Trophoblast cell (in vitro differentiated cells and primary cell): ENCODE results near the gene LSM8.

ENCODE experiments used
- DNase-seq, 2 donors: peaks; one replicate each; pipeline ENCODE4 v3.0.0-alpha.2; 2016
- H2AFZ ChIP-seq: 2 replicates; pipeline ENCODE4 v1.6.1; 2013; ENCODE audit warnings: low read length, moderate library complexity, mild to moderate bottlenecking; ENCODE audit not compliant: insufficient read depth, poor library complexity
- H2AK5ac ChIP-seq: 2 replicates; pipeline ENCODE4 v1.6.1; 2013; ENCODE audit warnings: mild to moderate bottlenecking, low read length
- H2BK120ac ChIP-seq: 2 replicates; pipeline ENCODE4 v1.6.1; 2013; ENCODE audit warnings: low read length, mild to moderate bottlenecking, moderate library complexity; ENCODE audit not compliant: insufficient read depth, poor library complexity
- H2BK12ac ChIP-seq: 2 replicates; pipeline ENCODE4 v1.6.1; 2013; ENCODE audit warnings: mild to moderate bottlenecking, low read length, moderate library complexity
- H2BK5ac ChIP-seq: 2 replicates; pipeline ENCODE4 v1.6.1; 2013; ENCODE audit warnings: low read length, low read depth, moderate library complexity, mild to moderate bottlenecking; ENCODE audit not compliant: poor library complexity
- H3K14ac ChIP-seq: 2 replicates; pipeline ENCODE4 v1.6.1; 2013; ENCODE audit warnings: mild to moderate bottlenecking, low read length
- H3K18ac ChIP-seq: 2 replicates; pipeline ENCODE4 v1.6.1; 2013; ENCODE audit warnings: mild to moderate bottlenecking, low read length
- H3K23ac ChIP-seq: 2 replicates; pipeline ENCODE4 v1.6.1; 2013; ENCODE audit warnings: low read length
- H3K27ac ChIP-seq: 2 replicates; pipeline ENCODE4 v1.5.1; 2013; ENCODE audit warnings: low read depth, mild to moderate bottlenecking, inconsistent platforms, low read length, moderate library complexity
- H3K27me3 ChIP-seq: 2 replicates; pipeline ENCODE4 v1.6.1; 2013; ENCODE audit warnings: inconsistent platforms, mild to moderate bottlenecking, low read length, moderate library complexity; ENCODE audit not compliant: insufficient read depth
- H3K36me3 ChIP-seq, 2 experiments: 1 replicate in 1 of 2; 2 replicates in 1 of 2; pipeline ENCODE4 v1.6.1; 2013; ENCODE audit warnings: low read length in 2 of 2, mild to moderate bottlenecking in 2 of 2, moderate library complexity in 1 of 2; ENCODE audit not compliant: insufficient read depth in 2 of 2, control insufficient read depth in 1 of 2
- H3K4ac ChIP-seq: 2 replicates; pipeline ENCODE4 v1.6.1; 2013; ENCODE audit warnings: low read depth, mild to moderate bottlenecking, low read length, moderate library complexity
- H3K4me1 ChIP-seq, 2 experiments: 1 replicate in 1 of 2; 2 replicates in 1 of 2; pipeline ENCODE4 v1.6.1; 2013; ENCODE audit warnings: low read length in 2 of 2, mild to moderate bottlenecking in 2 of 2, moderate library complexity in 1 of 2; ENCODE audit not compliant: insufficient read depth in 2 of 2, control insufficient read depth in 1 of 2
- H3K4me2 ChIP-seq: 2 replicates; pipeline ENCODE4 v1.6.1; 2013; ENCODE audit warnings: inconsistent platforms, mild to moderate bottlenecking, low read length, moderate library complexity
- H3K4me3 ChIP-seq: 2 replicates; pipeline ENCODE4 v1.5.1; 2013; ENCODE audit warnings: mild to moderate bottlenecking, low read depth, low read length, inconsistent platforms
- H3K79me1 ChIP-seq: one replicate; pipeline ENCODE4 v1.6.1; 2013; ENCODE audit warnings: low read length
- H3K79me2 ChIP-seq: 2 replicates; pipeline ENCODE4 v1.6.1; 2013; ENCODE audit warnings: low read length, mild to moderate bottlenecking; ENCODE audit not compliant: control insufficient read depth, insufficient read depth, poor library complexity
- H3K9ac ChIP-seq: 2 replicates; pipeline ENCODE4 v1.6.1; 2013; ENCODE audit warnings: mild to moderate bottlenecking, low read length
- H3K9me3 ChIP-seq: 2 replicates; pipeline ENCODE4 v1.6.1; 2013; ENCODE audit warnings: low read depth, mild to moderate bottlenecking, control low read depth, inconsistent platforms, low read length; ENCODE audit not compliant: insufficient read depth
- H4K12ac ChIP-seq: 2 replicates; pipeline ENCODE4 v1.6.1; 2013; ENCODE audit warnings: low read depth, mild to moderate bottlenecking, low read length, moderate library complexity
- H4K8ac ChIP-seq: 2 replicates; pipeline ENCODE4 v1.6.1; 2013; ENCODE audit warnings: low read depth, mild to moderate bottlenecking, low read length, moderate library complexity
- H4K91ac ChIP-seq: one replicate; pipeline ENCODE4 v1.6.1; 2013; ENCODE audit warnings: low read depth, mild to moderate bottlenecking, low read length, moderate library complexity
- WGBS: extraction: QIAGEN DNeasy Blood & Tissue Kit; methylation state at CpG from one replicate; pipeline ENCODE4 v1.1.7; 2013; ENCODE audit warnings: missing lambda C conversion rate; ENCODE audit not compliant: insufficient read length, insufficient coverage; ENCODE audit errors: extremely low coverage; 5-methylcytosine and 5-hydroxymethylcytosine counted together

LSM8 gene

GRCh38 chr7:118222591-118222990, 38.6 kb downstream of the LSM8 start:
- no peak for DNase-seq
- Histone ChIP-seq H3K79me2 (no peaks in the 10 kb centered on the region), H3K23ac (no peak overlapping the region), H2BK120ac (no peak overlapping the region), H3K18ac (no peak overlapping the region), H2BK12ac (no peak overlapping the region), H3K36me3 (no peaks in the 10 kb centered on the region), H3K4me3 (no peak overlapping the region), H4K8ac (no peak overlapping the region), H3K9ac (no peak overlapping the region), H3K27me3 (no peaks in the 10 kb centered on the region), H3K4ac (no peak overlapping the region), H2BK5ac (no peak overlapping the region), H3K79me1 (no peaks in the 10 kb centered on the region), H3K9me3 (no peaks in the 10 kb centered on the region), H4K12ac (no peak overlapping the region), H2AFZ (no peak overlapping the region), H2AK5ac (no peak overlapping the region), H4K91ac (no peak overlapping the region), H3K4me2 (no peak overlapping the region), H3K14ac (no peak overlapping the region), H3K4me1 (no peaks in the 10 kb centered on the region), H3K27ac (no peak overlapping the region)
- WGBS, result no CpG with 5 or more reads among the region's 1 CpG

GRCh38 chr7:118224521-118224920, 40.6 kb downstream of the LSM8 start, which contains the start of gene ANKRD7:
Gene ANKRD7, plus strand, starts transcription at chr7:118224704. Its CDS starts 127 bp downstream, at chr7:118224831.
- H3K9me3 ChIP-seq, result no peaks in the 10 kb centered on the region
- no peak within 1 kb of the TSS for H3K9ac ChIP-seq
- no peak within 1 kb of the TSS for H4K8ac ChIP-seq
- no peak within 1 kb of the TSS for H4K12ac ChIP-seq
- H3K4me3 ChIP-seq, result no peak within 1 kb of the TSS
- H3K4ac ChIP-seq, result no peak within 1 kb of the TSS
- H3K18ac ChIP-seq, result no peak within 1 kb of the TSS
- H2BK5ac ChIP-seq, result no peak within 1 kb of the TSS
- H2AFZ ChIP-seq, result no peak within 1 kb of the TSS
- no peak within 1 kb of the TSS for H3K14ac ChIP-seq
- no peaks in the 10 kb centered on the region for H3K36me3 ChIP-seq
- H3K27ac ChIP-seq, result no peak within 1 kb of the TSS
- no peak within 1 kb of the TSS for H3K23ac ChIP-seq
- H2BK120ac ChIP-seq, result no peak within 1 kb of the TSS
- no peak within 1 kb of the TSS for H2BK12ac ChIP-seq
- no peaks in the 10 kb centered on the region for H3K27me3 ChIP-seq
- no peaks in the 10 kb centered on the region for H3K79me1 ChIP-seq
- no peaks in the 10 kb centered on the region for H3K79me2 ChIP-seq
- H2AK5ac ChIP-seq, result no peak within 1 kb of the TSS
- H3K4me2 ChIP-seq, result no peak within 1 kb of the TSS
- no CpG with 5 or more reads among the region's 18 CpGs for WGBS
- no peak for DNase-seq
- H4K91ac ChIP-seq, result no peak within 1 kb of the TSS
- H3K4me1 ChIP-seq, result no peaks in the 10 kb centered on the region

GRCh38 chr7:118232837-118233236, 48.9 kb downstream of the LSM8 start:
- H4K8ac ChIP-seq, result no peak overlapping the region
- no peak overlapping the region for H3K23ac ChIP-seq
- no peaks in the 10 kb centered on the region for H3K9me3 ChIP-seq
- H3K14ac ChIP-seq, result no peak overlapping the region
- no peak overlapping the region for H3K9ac ChIP-seq
- no peak overlapping the region for H3K4ac ChIP-seq
- H3K4me3 ChIP-seq, result no peak overlapping the region
- H3K4me2 ChIP-seq, result no peak overlapping the region
- no peak overlapping the region for H2BK120ac ChIP-seq
- no peak overlapping the region for H2AK5ac ChIP-seq
- H3K36me3 ChIP-seq, result no peaks in the 10 kb centered on the region
- no peak for DNase-seq
- H2BK12ac ChIP-seq, result no peak overlapping the region
- H3K4me1 ChIP-seq, result no peaks in the 10 kb centered on the region
- no peak overlapping the region for H2AFZ ChIP-seq
- H3K27ac ChIP-seq, result no peak overlapping the region
- H4K12ac ChIP-seq, result no peak overlapping the region
- H3K18ac ChIP-seq, result no peak overlapping the region
- H4K91ac ChIP-seq, result no peak overlapping the region
- no CpG with 5 or more reads among the region's 1 CpG for WGBS
- H3K79me1 ChIP-seq, result no peaks in the 10 kb centered on the region
- H3K79me2 ChIP-seq, result no peaks in the 10 kb centered on the region
- H3K27me3 ChIP-seq, result no peaks in the 10 kb centered on the region
- H2BK5ac ChIP-seq, result no peak overlapping the region

GRCh38 chr7:118233799-118234198, 49.8 kb downstream of the LSM8 start:
- no peak for DNase-seq
- Histone ChIP-seq H2AFZ (no peak overlapping the region), H3K9me3 (no peaks in the 10 kb centered on the region), H3K36me3 (no peaks in the 10 kb centered on the region), H3K4me3 (no peak overlapping the region), H2BK120ac (no peak overlapping the region), H3K79me2 (no peaks in the 10 kb centered on the region), H4K12ac (no peak overlapping the region), H4K91ac (no peak overlapping the region), H3K9ac (no peak overlapping the region), H3K79me1 (no peaks in the 10 kb centered on the region), H3K14ac (no peak overlapping the region), H3K18ac (no peak overlapping the region), H3K4ac (no peak overlapping the region), H3K23ac (no peak overlapping the region), H4K8ac (no peak overlapping the region), H3K27ac (no peak overlapping the region), H2AK5ac (no peak overlapping the region), H3K4me1 (no peaks in the 10 kb centered on the region), H3K4me2 (no peak overlapping the region), H2BK12ac (no peak overlapping the region), H3K27me3 (no peaks in the 10 kb centered on the region), H2BK5ac (no peak overlapping the region)
- no CpG with 5 or more reads among the region's 1 CpG for WGBS
